ENCODE results near the gene SSBP4. TPM values are rescaled to one million over a fixed set of nuclear protein-coding genes. Genes with fewer than 3 reads are reported as not detected.
"Not testable (repeated sequence)": the region's sequence is repeated elsewhere in the genome, so short reads cannot be mapped to it uniquely, and the experiment has no call there.

The SSBP4 gene
- total and polyA plus RNA-seq, 2 of the 4 experiments (the other 2 are of a cell fraction), result 14.9 to 39.7 TPM

DNA sequence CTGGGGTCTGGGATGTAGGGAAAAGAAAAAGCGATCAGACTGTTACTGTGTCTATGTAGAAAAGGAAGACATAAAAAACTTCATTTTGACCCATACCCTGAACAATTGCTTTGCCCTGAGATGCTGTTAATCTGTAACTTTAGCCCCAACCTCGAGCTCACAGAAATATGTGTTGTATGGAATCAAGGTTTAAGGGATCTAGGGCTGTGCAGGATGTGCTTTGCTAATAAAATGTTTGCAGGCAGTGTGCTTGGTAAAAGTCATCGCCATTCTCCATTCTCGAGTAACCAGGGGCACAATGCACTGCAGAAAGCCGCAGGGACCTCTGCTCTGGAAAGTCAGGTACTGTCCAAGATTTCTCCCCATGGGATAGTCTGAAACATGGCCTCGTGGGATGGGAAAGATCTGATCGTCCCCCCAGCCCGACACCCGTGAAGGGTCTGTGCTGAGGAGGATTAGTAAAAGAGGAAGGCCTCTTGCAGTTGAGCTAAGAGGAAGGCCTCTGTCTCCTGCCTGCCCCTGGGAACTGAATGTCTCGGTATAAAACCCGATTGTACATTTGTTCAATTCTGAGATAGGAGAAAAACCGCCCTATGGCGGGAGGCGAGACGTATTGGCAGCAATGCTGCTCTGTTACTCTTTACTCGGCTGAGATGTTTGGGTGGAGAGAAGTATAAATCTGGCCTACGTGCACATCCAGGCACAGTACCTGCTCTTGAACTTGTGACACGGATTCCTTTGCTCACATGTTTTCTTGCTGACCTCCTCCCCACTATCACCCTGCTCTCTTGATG, 16.5 kb upstream of the SSBP4 start:
- H3K79me1 ChIP-seq (ENCODE audit: low read depth in 1 of 2, low read length in 2 of 2); BruUV-seq (replicated peaks); H4K5ac ChIP-seq (ENCODE audit: low read depth, low read length); POLR2A ChIA-PET (ENCODE audit: unreplicated experiment); H2AK9ac ChIP-seq (replicated peaks; ENCODE audit: low read depth, low read length, poor library complexity); dilution Hi-C loops (cut with HindIII; ENCODE audit: low sequenced_read_pairs, unreplicated experiment); H3K56ac ChIP-seq (ENCODE audit: extremely low read depth, insufficient read depth, low read length); H3K27me3 ChIP-seq (ENCODE audit: control insufficient read depth, insufficient read depth, low read length); H3K14ac ChIP-seq (replicated peaks; ENCODE audit: low read depth, low read length); H3K9ac ChIP-seq (ENCODE audit: low read depth, low read length); H3K4me2 ChIP-seq (ENCODE audit: low read depth, low read length); H3K4me3 ChIP-seq (ENCODE audit: insufficient read depth, low read depth, low read length); H3K27ac ChIP-seq (ENCODE audit: insufficient read depth, low read length); H4K8ac ChIP-seq (ENCODE audit: low read depth in 2 of 2, low read length in 2 of 2); H2BK20ac ChIP-seq (ENCODE audit: low read depth, low read length); H3K36me3 ChIP-seq (ENCODE audit: control insufficient read depth, insufficient read depth, low read length); ATAC-seq (ENCODE audit: low read depth); H2BK15ac ChIP-seq (ENCODE audit: low read depth, low read length); H4K20me1 ChIP-seq (ENCODE audit: insufficient read depth, low read length); H4K91ac ChIP-seq (ENCODE audit: insufficient read depth, low read depth, low read length); CTCF ChIA-PET; intact Hi-C loops (cut with micrococcal nuclease); H2BK5ac ChIP-seq (ENCODE audit: low read depth, low read length, poor library complexity, severe bottlenecking); H3K9me1 ChIP-seq (ENCODE audit: insufficient read depth, low read length); H3K4ac ChIP-seq (ENCODE audit: low read depth, low read length); H2AFZ ChIP-seq (replicated peaks; ENCODE audit: low read length, poor library complexity); H3K18ac ChIP-seq (ENCODE audit: low read depth, low read length); H3K9me3 ChIP-seq (ENCODE audit: control insufficient read depth, insufficient read depth, low read length); H3K23ac ChIP-seq (ENCODE audit: low read depth, low read length); DNase-seq: not testable (repeated sequence)
- Histone ChIP-seq H2BK120ac (ENCODE audit: low read depth, low read length) (peak overlapping the region; percentile 53; the same call in 1 of the 2 replicates), H2AK5ac (ENCODE audit: low read depth, low read length) (peak overlapping the region; percentile 27; the same call in 1 of the 2 replicates), H3K4me1 (ENCODE audit: control insufficient read depth, insufficient read depth, low read length) (peaks cover 11% of the 10 kb centered on the region)
- 80% methylated on average over 6 of the region's 18 CpGs; no CpG with 5 or more reads in 1 of the 2 experiments for WGBS, 2 experiments (ENCODE audit: extremely low coverage in 2 of 2, insufficient read length in 1 of 2)
- in situ Hi-C loops (cut with MboI; ENCODE audit: low sequenced_read_pairs), result loop anchor here (10.0 kb wide), 1 partner anchor 128 kb away; the partner anchor contains the start of gene IQCN

DNA sequence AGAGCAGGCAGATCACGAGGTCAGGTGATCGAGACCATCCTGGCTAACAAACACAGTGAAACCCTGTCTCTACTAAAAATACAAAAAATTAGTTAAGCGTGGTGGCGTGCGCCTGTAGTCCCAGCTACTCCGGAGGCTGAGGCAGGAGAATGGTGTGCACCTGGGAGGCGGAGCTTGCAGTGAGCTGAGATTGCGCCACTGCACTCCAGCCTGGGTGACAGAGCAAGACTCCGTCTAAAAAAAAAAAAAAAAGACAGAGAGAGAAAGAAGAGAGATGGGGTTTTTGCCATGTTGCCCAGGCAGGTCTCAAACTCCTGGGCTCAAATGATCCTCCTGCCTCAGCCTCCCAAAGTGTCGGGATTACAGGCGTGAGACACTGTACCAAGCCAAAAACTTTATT, 13.4 kb upstream of the SSBP4 start:
- H3K4me2 ChIP-seq (ENCODE audit: low read depth, low read length); H2BK15ac ChIP-seq (ENCODE audit: low read depth, low read length); H3K27me3 ChIP-seq (ENCODE audit: control insufficient read depth, insufficient read depth, low read length); H4K5ac ChIP-seq (ENCODE audit: low read depth, low read length); H3K23ac ChIP-seq (ENCODE audit: low read depth, low read length); H2AFZ ChIP-seq (replicated peaks; ENCODE audit: low read length, poor library complexity); DNase-seq; H3K4me1 ChIP-seq (ENCODE audit: control insufficient read depth, insufficient read depth, low read length); H4K8ac ChIP-seq (ENCODE audit: low read depth in 2 of 2, low read length in 2 of 2); H4K91ac ChIP-seq (ENCODE audit: insufficient read depth, low read depth, low read length); CTCF ChIA-PET; H4K20me1 ChIP-seq (ENCODE audit: insufficient read depth, low read length); H3K56ac ChIP-seq (ENCODE audit: extremely low read depth, insufficient read depth, low read length); ATAC-seq (ENCODE audit: low read depth); H3K79me1 ChIP-seq (ENCODE audit: low read depth in 1 of 2, low read length in 2 of 2); H2BK5ac ChIP-seq (ENCODE audit: low read depth, low read length, poor library complexity, severe bottlenecking); H3K4me3 ChIP-seq (ENCODE audit: insufficient read depth, low read depth, low read length); H3K9me1 ChIP-seq (ENCODE audit: insufficient read depth, low read length); H3K14ac ChIP-seq (replicated peaks; ENCODE audit: low read depth, low read length); H3K9ac ChIP-seq (ENCODE audit: low read depth, low read length); H3K36me3 ChIP-seq (ENCODE audit: control insufficient read depth, insufficient read depth, low read length); BruUV-seq (replicated peaks); H3K4ac ChIP-seq (ENCODE audit: low read depth, low read length); H3K27ac ChIP-seq (ENCODE audit: insufficient read depth, low read length); H2BK120ac ChIP-seq (ENCODE audit: low read depth, low read length); H3K9me3 ChIP-seq (ENCODE audit: control insufficient read depth, insufficient read depth, low read length); H3K18ac ChIP-seq (ENCODE audit: low read depth, low read length); H2AK5ac ChIP-seq (ENCODE audit: low read depth, low read length); H2BK20ac ChIP-seq (ENCODE audit: low read depth, low read length); POLR2A ChIA-PET (ENCODE audit: unreplicated experiment); dilution Hi-C loops (cut with HindIII; ENCODE audit: low sequenced_read_pairs, unreplicated experiment); intact Hi-C loops (cut with micrococcal nuclease); H2AK9ac ChIP-seq (replicated peaks; ENCODE audit: low read depth, low read length, poor library complexity): not testable (repeated sequence)
- 100% methylated on average over 6 of the region's 11 CpGs; no CpG with 5 or more reads in 1 of the 2 experiments for WGBS, 2 experiments (ENCODE audit: extremely low coverage in 2 of 2, insufficient read length in 1 of 2)
- in situ Hi-C loops (cut with MboI; ENCODE audit: low sequenced_read_pairs), result loop anchor here (5.0 to 10.0 kb wide), 2 partner anchors 53 to 131 kb away; partner anchors contain the start of gene IQCN
